Activated naive CD8-positive, alpha-beta T cell (primary cell): ENCODE data around the gene MRE11.
"Not testable (repeated sequence)": the region's sequence is repeated elsewhere in the genome, so short reads cannot be mapped to it uniquely, and the experiment has no call there.

Experiments used
- H3K27ac Mint-ChIP-seq: one replicate; pipeline ENCODE4 v1.8.0; 2021; ENCODE audit warnings: mixed read lengths
- H3K27me3 Mint-ChIP-seq: one replicate; pipeline ENCODE4 v1.8.0; 2021; ENCODE audit warnings: mixed read lengths
- H3K36me3 Mint-ChIP-seq: one replicate; pipeline ENCODE4 v1.8.0; 2021; ENCODE audit warnings: mixed read lengths
- H3K4me1 Mint-ChIP-seq: one replicate; pipeline ENCODE4 v1.8.0; 2021; ENCODE audit warnings: low read depth, mixed read lengths
- H3K4me3 Mint-ChIP-seq: one replicate; pipeline ENCODE4 v1.8.0; 2021; ENCODE audit warnings: mild to moderate bottlenecking, mixed read lengths
- H3K9me3 Mint-ChIP-seq: one replicate; pipeline ENCODE4 v1.8.0; 2021; ENCODE audit warnings: low read depth, mixed read lengths

Gene MRE11

DNA sequence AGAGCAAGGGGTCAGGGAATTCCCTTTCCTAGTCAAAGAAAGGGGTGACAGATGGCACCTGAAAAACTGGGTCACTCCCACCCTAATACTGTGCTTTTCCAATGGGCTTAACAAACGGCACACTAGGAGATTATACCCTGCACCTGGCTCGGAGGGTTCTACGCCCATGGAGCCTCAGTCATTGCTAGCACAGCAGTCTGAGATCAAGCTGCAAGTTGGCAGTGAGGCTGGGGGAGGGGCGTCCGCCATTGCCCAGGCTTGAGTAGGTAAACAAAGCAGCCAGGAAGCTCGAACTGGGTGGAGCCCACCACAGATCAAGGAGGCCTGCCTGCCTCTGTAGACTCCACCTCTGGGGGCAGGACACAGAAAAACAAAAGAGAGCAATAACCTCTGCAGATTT lies 123.1 kb downstream of the MRE11 start:
- H3K4me1 Mint-ChIP-seq, H3K27ac Mint-ChIP-seq, H3K4me3 Mint-ChIP-seq, H3K36me3 Mint-ChIP-seq, H3K9me3 Mint-ChIP-seq, H3K27me3 Mint-ChIP-seq: not testable (repeated sequence)
